ENCODE data around the gene ELF5.

ELF5 gene

GRCh38 chr11:34448223-34448994 lies 65.2 kb downstream of the ELF5 start:
- no peak for DNase-seq

GRCh38 chr11:34447044-34447443 lies 66.5 kb downstream of the ELF5 start:
- DNase-seq: no peak

- no peak for DNase-seq
Observed at GRCh38 chr11:34446386-34446785, 67.2 kb downstream of the ELF5 start.

GRCh38 chr11:34445956-34446355 lies 67.6 kb downstream of the ELF5 start:
- no peak for DNase-seq

- DNase-seq: no peak
Observed at GRCh38 chr11:34444428-34444827, 69.2 kb downstream of the ELF5 start.

GRCh38 chr11:34443136-34443535 lies 70.5 kb downstream of the ELF5 start:
- no peak for DNase-seq

- no peak for DNase-seq
Observed at GRCh38 chr11:34441814-34442213, 71.8 kb downstream of the ELF5 start.

- peak; percentile 12 for DNase-seq
Observed at GRCh38 chr11:34439610-34440198, 73.9 kb downstream of the ELF5 start.

- peak; percentile 95 for DNase-seq
Observed at GRCh38 chr11:34438529-34439507, 74.8 kb downstream of the ELF5 start, which contains the start of gene CAT. Gene CAT, plus strand, starts transcription at chr11:34438934. Its CDS starts 80 bp downstream, at chr11:34439014.

- no peak for DNase-seq
Observed at GRCh38 chr11:34437224-34438125, 76.1 kb downstream of the ELF5 start.

- no peak for DNase-seq
Observed at GRCh38 chr11:34433899-34434298, 79.7 kb downstream of the ELF5 start.

GRCh38 chr11:34432822-34433221 lies 80.8 kb downstream of the ELF5 start:
- DNase-seq: no peak

GRCh38 chr11:34431979-34432378 lies 81.6 kb downstream of the ELF5 start:
- no peak for DNase-seq

Data from NCI-H2029 (cell line).